Measurements from ENCODE around the gene SPTA1.

DNA sequence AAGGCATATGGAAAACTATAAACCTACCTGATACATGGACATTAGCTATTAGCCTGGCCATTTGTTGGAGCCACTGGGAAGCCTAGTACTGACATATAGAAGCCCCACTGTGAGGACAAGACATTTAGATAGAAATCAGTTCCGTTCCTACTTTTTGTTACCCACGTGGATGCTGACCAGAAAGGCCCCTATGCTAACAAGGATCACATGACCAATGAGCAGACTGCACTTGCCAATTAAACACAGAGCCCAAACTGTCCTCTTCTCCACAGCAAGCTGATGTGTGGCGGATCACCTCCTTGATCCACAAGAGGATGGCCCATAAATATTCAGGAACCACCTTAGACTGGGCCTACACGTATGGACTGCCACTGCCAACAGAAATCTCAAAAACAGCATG is 45.2 kb upstream of the SPTA1 start:
- TF ChIP-seq, protein P1, sequence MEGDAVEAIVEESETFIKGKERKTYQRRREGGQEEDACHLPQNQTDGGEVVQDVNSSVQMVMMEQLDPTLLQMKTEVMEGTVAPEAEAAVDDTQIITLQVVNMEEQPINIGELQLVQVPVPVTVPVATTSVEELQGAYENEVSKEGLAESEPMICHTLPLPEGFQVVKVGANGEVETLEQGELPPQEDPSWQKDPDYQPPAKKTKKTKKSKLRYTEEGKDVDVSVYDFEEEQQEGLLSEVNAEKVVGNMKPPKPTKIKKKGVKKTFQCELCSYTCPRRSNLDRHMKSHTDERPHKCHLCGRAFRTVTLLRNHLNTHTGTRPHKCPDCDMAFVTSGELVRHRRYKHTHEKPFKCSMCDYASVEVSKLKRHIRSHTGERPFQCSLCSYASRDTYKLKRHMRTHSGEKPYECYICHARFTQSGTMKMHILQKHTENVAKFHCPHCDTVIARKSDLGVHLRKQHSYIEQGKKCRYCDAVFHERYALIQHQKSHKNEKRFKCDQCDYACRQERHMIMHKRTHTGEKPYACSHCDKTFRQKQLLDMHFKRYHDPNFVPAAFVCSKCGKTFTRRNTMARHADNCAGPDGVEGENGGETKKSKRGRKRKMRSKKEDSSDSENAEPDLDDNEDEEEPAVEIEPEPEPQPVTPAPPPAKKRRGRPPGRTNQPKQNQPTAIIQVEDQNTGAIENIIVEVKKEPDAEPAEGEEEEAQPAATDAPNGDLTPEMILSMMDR (IDR thresholded peaks at IDR 0.05; ENCODE audit: low read depth, low read length, missing input control), result no peak
- TF ChIP-seq GABPA (IDR thresholded peaks at IDR 0.05 in 1 of 2, conservative IDR thresholded peaks at IDR 0.05 in 1 of 2) (no peak), RAD21 (IDR thresholded peaks at IDR 0.05) (no peak), YY1 (IDR thresholded peaks at IDR 0.05) (no peak)
- TF ChIP-seq, protein P2, sequence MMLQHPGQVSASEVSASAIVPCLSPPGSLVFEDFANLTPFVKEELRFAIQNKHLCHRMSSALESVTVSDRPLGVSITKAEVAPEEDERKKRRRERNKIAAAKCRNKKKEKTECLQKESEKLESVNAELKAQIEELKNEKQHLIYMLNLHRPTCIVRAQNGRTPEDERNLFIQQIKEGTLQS (IDR thresholded peaks at IDR 0.05), result no peak

Measured in liver (tissue), 3 donors.